GM23248 (cell line): ENCODE data around the gene ERI3.

Source experiments
- EZH2 ChIP-seq: fragments of 200-600 bp; sonication (generic); IDR thresholded peaks from 2 replicates; pipeline ENCODE4 v1.6.1; 2018; ENCODE audit warnings: antibody characterized with exemption, mild to moderate bottlenecking; ENCODE audit not compliant: insufficient read depth, poor library complexity, severe bottlenecking
- EZH2phosphoT487 ChIP-seq: fragments of 200-600 bp; sonication (generic); IDR thresholded peaks from 2 replicates; pipeline ENCODE4 v1.6.1; 2018; ENCODE audit warnings: antibody characterized with exemption, moderate library complexity, mild to moderate bottlenecking, low read depth; ENCODE audit not compliant: insufficient read depth

- TF ChIP-seq EZH2 (no peak), EZH2phosphoT487 (no peak)
These were observed 4.3 kb upstream of the ERI3 start for GRCh38 chr1:44359234-44359935.
